Neutrophil (primary cell): ENCODE data around the gene ADGRG4.

Source experiments
- H3K27ac ChIP-seq: fragments of 200-600 bp; sonication (generic); 2 replicates; pipeline ENCODE4 v1.5.1; 2016; ENCODE audit warnings: mild to moderate bottlenecking, moderate library complexity
- H3K27me3 ChIP-seq: fragments of 200-600 bp; sonication (generic); 2 replicates; pipeline ENCODE4 v1.6.0; 2016; ENCODE audit warnings: mild to moderate bottlenecking
- H3K36me3 ChIP-seq: fragments of 200-600 bp; sonication (generic); 2 replicates; pipeline ENCODE4 v1.5.1; 2017
- H3K4me1 ChIP-seq, 2 experiments: fragments of 200-600 bp in 1 of 2; sonication (generic) in 1 of 2; 1 replicate in 1 of 2; 2 replicates in 1 of 2; pipeline versions ENCODE4 v1.5.1 to v1.6.1; 2013 to 2016; ENCODE audit warnings: low read depth in 1 of 2, low read length in 1 of 2, mild to moderate bottlenecking in 1 of 2, moderate library complexity in 1 of 2; ENCODE audit not compliant: control insufficient read depth in 1 of 2, insufficient read depth in 1 of 2
- H3K4me3 ChIP-seq, 2 experiments: fragments of 200-600 bp in 1 of 2; sonication (generic) in 1 of 2; 1 replicate in 1 of 2; 2 replicates in 1 of 2; pipeline ENCODE4 v1.5.1; 2013 to 2016; ENCODE audit warnings: low read depth in 1 of 2, low read length in 1 of 2, mild to moderate bottlenecking in 1 of 2, moderate library complexity in 1 of 2
- H3K9me3 ChIP-seq: fragments of 200-600 bp; sonication (generic); 2 replicates; pipeline ENCODE4 v1.5.1; 2016
- CTCF ChIP-seq: fragments of 200-600 bp; sonication (generic); IDR thresholded peaks from 2 replicates; pipeline ENCODE4 v1.5.1; 2016; ENCODE audit warnings: antibody characterized with exemption

The ADGRG4 gene

GRCh38 chrX:136386173-136386572 lies 85.4 kb downstream of the ADGRG4 start:
- H3K36me3 ChIP-seq, result no peaks in the 10 kb centered on the region

GRCh38 chrX:136386826-136387225 lies 86.1 kb downstream of the ADGRG4 start:
- Histone ChIP-seq H3K36me3 (no peaks in the 10 kb centered on the region), H3K27me3 (no peaks in the 10 kb centered on the region), H3K27ac (no peak overlapping the region), H3K4me3 (no peak overlapping the region), H3K4me1 (no peaks in the 10 kb centered on the region), H3K9me3 (no peaks in the 10 kb centered on the region)
- TF ChIP-seq CTCF, result no peak

More at GRCh38 chrX:136386173-136386572, 85.4 kb downstream of the ADGRG4 start:
- Histone ChIP-seq H3K4me1 (no peaks in the 10 kb centered on the region), H3K4me3 (no peak overlapping the region), H3K27ac (no peak overlapping the region), H3K9me3 (no peaks in the 10 kb centered on the region), H3K27me3 (no peaks in the 10 kb centered on the region)
- no peak for TF ChIP-seq CTCF

GRCh38 chrX:136387951-136388502 lies 87.3 kb downstream of the ADGRG4 start:
- Histone ChIP-seq H3K27me3 (no peaks in the 10 kb centered on the region), H3K4me1 (no peaks in the 10 kb centered on the region)
- TF ChIP-seq CTCF, result no peak

GRCh38 chrX:136390921-136391320 lies 90.2 kb downstream of the ADGRG4 start:
- Histone ChIP-seq H3K9me3 (no peaks in the 10 kb centered on the region), H3K4me3 (no peak overlapping the region), H3K4me1 (no peaks in the 10 kb centered on the region), H3K36me3 (no peaks in the 10 kb centered on the region), H3K27ac (no peak overlapping the region), H3K27me3 (no peaks in the 10 kb centered on the region)
- no peak for TF ChIP-seq CTCF

More at GRCh38 chrX:136387951-136388502, 87.3 kb downstream of the ADGRG4 start:
- H3K9me3 ChIP-seq, result no peaks in the 10 kb centered on the region
- H3K36me3 ChIP-seq, result no peaks in the 10 kb centered on the region
- no peak overlapping the region for H3K4me3 ChIP-seq
- no peak overlapping the region for H3K27ac ChIP-seq

GRCh38 chrX:136395271-136395670 lies 94.5 kb downstream of the ADGRG4 start:
- no peak for TF ChIP-seq CTCF
- H3K4me3 ChIP-seq, result no peak overlapping the region
- H3K4me1 ChIP-seq, result no peaks in the 10 kb centered on the region
- H3K27me3 ChIP-seq, result no peaks in the 10 kb centered on the region
- no peaks in the 10 kb centered on the region for H3K9me3 ChIP-seq
- H3K36me3 ChIP-seq, result no peaks in the 10 kb centered on the region
- no peak overlapping the region for H3K27ac ChIP-seq

GRCh38 chrX:136397001-136397400 lies 96.2 kb downstream of the ADGRG4 start:
- Histone ChIP-seq H3K9me3 (no peaks in the 10 kb centered on the region), H3K36me3 (no peaks in the 10 kb centered on the region), H3K4me3 (no peak overlapping the region), H3K4me1 (no peaks in the 10 kb centered on the region), H3K27me3 (no peaks in the 10 kb centered on the region), H3K27ac (no peak overlapping the region)
- no peak for TF ChIP-seq CTCF
